Activated gamma-delta T cell (primary cell): ENCODE data around the gene TMEM130.
A peak's percentile ranks its signal among the peaks of the same experiment; 100 is the strongest.

ENCODE experiments used
- DNase-seq: peaks from one replicate; lab custom pipeline; 2025; lab: John Stamatoyannopoulos, UW
- total RNA-seq, 2 donors: gene quantifications; one replicate each; lab custom pipeline; 2026; lab: John Stamatoyannopoulos, UW

Gene TMEM130
- total RNA-seq: 0 to 0.10 reads per million in 2 donors

GRCh38 chr7:98869597-98870120 lies at the start of gene TMEM130:
TSS of gene TMEM130 (minus strand) at chr7:98870014. CDS start at chr7:98869861, 153 bp downstream.
- DNase-seq: no peak

GRCh38 chr7:98917331-98917730 lies 47.5 kb upstream of the TMEM130 start:
- DNase-seq: no peak

- no peak for DNase-seq
Measured at GRCh38 chr7:98913612-98914011, 43.8 kb upstream of the TMEM130 start.

GRCh38 chr7:98913026-98913425 lies 43.2 kb upstream of the TMEM130 start:
- no peak for DNase-seq

- no peak for DNase-seq
Measured at GRCh38 chr7:98911916-98912315, 42.1 kb upstream of the TMEM130 start.

GRCh38 chr7:98910427-98910826 lies 40.6 kb upstream of the TMEM130 start:
- no peak for DNase-seq

- no peak for DNase-seq
Measured at GRCh38 chr7:98909487-98909886, 39.7 kb upstream of the TMEM130 start.

GRCh38 chr7:98908585-98908984 lies 38.8 kb upstream of the TMEM130 start:
- no peak for DNase-seq

- no peak for DNase-seq
Measured at GRCh38 chr7:98907570-98907969, 37.8 kb upstream of the TMEM130 start.

- DNase-seq: no peak
Measured at GRCh38 chr7:98903246-98903645, 33.4 kb upstream of the TMEM130 start.

- no peak for DNase-seq
Measured at GRCh38 chr7:98902523-98902922, 32.7 kb upstream of the TMEM130 start.

GRCh38 chr7:98900815-98901214 lies 31.0 kb upstream of the TMEM130 start:
- no peak for DNase-seq

- no peak for DNase-seq
Measured at GRCh38 chr7:98899816-98900215, 30.0 kb upstream of the TMEM130 start.

- DNase-seq: no peak
Measured at GRCh38 chr7:98892609-98893008, 22.8 kb upstream of the TMEM130 start.

- DNase-seq: no peak
Measured at GRCh38 chr7:98887038-98887437, 17.2 kb upstream of the TMEM130 start.

GRCh38 chr7:98884416-98884815 lies 14.6 kb upstream of the TMEM130 start:
- no peak for DNase-seq

GRCh38 chr7:98881561-98882315 lies 11.9 kb upstream of the TMEM130 start:
- DNase-seq: no peak

GRCh38 chr7:98880485-98880884 lies 10.7 kb upstream of the TMEM130 start:
- DNase-seq: no peak

GRCh38 chr7:98879979-98880315 lies 10.1 kb upstream of the TMEM130 start:
- DNase-seq: no peak

- no peak for DNase-seq
Measured at GRCh38 chr7:98879198-98879978, 9.6 kb upstream of the TMEM130 start.

- DNase-seq: peak; percentile 72
Measured at GRCh38 chr7:98878365-98879197, 8.8 kb upstream of the TMEM130 start, which contains the start of gene TRRAP. TSS of gene TRRAP (plus strand) at chr7:98878532. CDS start at chr7:98881151, 2,619 bp downstream.
